ENCODE measurements around the gene KIAA1549. TPM values are rescaled to one million over a fixed set of nuclear protein-coding genes. Genes with fewer than 3 reads are reported as not detected.
"Not testable (repeated sequence)": the region's sequence is repeated elsewhere in the genome, so short reads cannot be mapped to it uniquely, and the experiment has no call there.

Gene KIAA1549
- total RNA-seq, 1 donor from 2014 or later: 8.7 TPM

DNA sequence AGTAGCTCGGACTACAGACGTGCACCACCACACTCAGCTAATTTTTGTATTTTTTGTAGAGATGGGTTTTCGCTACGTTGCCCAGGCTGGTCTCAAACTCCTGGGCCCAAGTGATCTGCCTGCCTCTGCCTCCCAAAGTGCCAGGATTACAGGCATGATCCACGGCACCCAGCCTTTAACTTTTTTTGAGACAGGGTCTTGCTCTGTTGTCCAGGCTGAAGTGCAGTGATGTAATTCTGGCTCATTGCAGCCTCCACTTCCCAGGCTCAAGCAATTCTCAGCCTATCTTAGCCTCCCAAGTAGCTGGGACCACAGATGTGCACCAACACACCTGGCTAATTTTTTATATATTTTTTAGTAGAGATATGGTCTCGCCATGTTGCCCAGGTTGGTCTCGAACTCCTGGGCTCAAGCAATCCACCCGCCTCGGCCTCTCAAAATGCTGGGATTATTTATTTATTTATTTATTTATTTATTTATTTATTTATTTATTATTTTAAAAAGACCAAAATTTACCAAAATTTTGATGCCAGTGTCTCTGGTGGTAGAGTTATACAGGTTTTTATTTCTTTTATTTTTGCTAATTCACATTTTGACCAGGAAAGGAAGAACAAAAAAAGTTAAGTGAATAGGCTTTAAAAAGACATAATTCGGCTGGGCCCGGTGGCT, 158.2 kb downstream of the KIAA1549 start:
- DNase-seq (ENCODE audit: extremely low read depth, low read depth, low spot score): no peak

DNA sequence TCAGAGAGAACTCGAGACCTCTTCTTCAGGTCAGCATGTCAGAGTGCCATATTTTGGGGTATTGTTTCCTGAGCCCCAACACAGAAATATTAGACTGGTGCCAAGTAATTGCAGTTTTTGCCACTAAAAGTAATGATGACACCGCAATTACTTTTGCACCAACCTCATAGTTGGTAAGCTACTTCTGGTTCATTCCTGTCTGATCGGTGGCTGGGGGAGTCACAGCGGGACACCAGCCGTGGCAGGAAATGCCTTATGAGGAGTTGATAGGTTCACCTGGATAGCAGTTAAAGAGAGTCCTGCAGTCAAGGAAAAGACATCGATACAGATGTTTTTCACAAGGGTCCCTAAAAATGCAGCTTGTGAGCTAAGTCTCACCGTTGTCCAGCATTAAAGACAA, 159.3 kb downstream of the KIAA1549 start:
- DNase-seq (ENCODE audit: extremely low read depth, low read depth, low spot score): no peak

DNA sequence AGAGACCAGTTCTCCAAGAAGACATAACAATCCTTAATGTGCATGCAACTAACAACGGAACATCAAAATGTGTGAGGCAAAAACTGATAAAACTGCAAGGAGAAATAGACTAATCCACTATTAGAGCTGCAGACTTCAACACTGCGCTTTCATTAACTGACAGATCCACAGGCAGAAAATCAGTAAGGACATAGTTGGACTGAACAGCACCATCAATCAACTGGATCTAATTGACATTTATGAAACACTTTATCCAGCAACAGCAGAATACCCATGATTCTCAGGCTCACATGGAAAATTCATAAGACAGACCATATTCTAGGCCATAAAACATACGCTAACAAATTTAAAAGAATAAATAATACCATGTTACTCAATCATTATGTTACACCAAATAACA, 161.6 kb downstream of the KIAA1549 start:
- DNase-seq (ENCODE audit: extremely low read depth, low read depth, low spot score): no peak

DNA sequence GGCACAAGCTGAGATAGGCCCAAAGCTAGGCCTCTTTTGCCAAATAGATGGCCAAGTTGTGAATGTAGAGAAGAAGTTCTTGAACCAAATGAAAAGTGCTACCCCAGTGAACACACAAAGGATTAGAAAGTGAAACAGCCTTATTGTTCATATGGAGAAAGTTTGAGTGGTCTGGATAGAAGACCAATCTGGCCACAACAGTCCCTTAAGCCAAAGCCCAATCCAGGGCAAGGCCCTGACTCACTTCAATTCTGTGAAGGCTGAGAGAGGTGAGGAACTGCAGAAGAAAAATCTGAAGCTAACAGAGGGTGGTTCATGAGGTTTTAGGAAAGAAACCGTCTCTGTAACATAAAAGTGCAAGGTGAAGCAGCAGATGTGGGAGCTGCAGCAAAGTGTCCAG, 164.5 kb downstream of the KIAA1549 start:
- DNase-seq (ENCODE audit: extremely low read depth, low read depth, low spot score): no peak

DNA sequence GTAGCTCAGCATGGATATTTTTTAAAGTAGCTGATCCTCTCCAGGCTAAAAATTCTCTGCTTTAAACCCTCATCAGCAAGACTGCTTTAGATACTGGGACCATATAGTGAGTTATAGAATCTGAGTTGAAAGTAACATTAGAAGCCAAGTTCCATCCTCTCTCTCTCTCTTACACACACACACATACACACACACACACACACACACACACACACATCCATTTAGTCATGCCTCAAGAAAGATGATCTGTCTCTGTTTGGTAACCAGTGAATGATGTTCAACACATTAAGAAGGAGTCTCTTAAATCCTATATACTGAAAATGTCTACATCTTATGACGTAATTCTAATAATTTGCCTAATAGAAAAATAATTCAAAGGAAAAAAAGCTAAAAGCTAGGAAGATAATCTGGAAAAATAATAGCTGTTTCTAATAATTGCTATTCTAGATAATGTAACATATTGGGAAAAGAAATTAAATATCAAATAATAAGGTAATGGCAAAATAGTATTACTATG, 166.3 kb downstream of the KIAA1549 start:
- DNase-seq (ENCODE audit: extremely low read depth, low read depth, low spot score): no peak

DNA sequence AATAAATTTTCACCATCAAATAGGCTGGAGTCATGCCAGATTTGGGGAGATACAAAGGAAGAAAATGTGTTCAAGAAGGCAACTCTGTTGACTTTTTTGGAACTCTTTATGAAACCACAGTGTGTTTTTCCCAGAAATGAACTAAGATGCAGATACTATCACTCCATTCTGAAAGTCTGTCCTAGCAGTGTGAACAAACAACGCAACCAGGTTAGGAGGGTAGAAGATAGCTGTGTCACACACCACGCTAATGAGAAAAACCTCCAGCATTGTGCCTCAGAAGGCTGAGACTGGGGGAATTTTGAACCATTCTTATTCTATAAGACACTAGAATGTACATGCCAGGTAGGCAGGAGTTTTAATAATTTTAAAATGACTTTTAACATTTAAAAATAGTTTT, 167.2 kb downstream of the KIAA1549 start:
- DNase-seq (ENCODE audit: extremely low read depth, low read depth, low spot score): no peak

DNA sequence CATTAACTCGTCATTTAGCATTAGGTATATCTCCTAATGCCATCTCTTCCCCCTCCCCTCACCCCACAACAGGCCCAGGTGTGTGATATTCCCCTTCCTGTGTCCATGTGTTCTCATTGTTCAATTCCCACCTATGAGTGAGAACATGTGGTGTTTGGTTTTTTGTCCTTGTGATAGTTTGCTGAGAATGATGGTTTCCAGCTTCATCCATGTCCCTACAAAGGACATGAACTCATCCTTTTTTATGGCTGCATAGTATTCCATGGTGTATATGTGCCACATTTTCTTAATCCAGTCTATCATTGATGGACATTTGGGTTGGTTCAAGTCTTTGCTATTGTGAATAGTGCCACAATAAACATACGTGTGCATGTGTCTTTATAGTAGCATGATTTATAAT, 169.9 kb downstream of the KIAA1549 start:
- DNase-seq (ENCODE audit: extremely low read depth, low read depth, low spot score): not testable (repeated sequence)

DNA sequence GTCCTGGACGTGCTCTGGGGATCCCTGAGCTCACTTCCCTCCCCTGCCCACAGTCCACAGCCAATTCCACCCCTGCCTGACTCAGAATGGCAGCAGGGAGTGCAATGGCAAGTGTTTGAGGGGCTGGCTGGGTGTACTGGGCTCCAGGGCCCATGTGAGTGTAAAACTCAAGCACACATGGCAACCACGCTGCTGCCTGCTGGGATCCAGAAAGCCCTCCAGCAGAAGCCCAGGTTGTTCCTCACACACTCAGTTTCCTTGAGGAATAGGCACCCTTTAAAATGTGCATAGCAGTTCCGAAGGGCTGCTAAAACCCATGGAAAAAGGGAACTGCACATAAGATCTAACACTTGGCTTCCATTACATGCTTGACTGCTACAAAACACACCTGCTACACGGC, 171.8 kb downstream of the KIAA1549 start:
- no peak for DNase-seq (ENCODE audit: extremely low read depth, low read depth, low spot score)

DNA sequence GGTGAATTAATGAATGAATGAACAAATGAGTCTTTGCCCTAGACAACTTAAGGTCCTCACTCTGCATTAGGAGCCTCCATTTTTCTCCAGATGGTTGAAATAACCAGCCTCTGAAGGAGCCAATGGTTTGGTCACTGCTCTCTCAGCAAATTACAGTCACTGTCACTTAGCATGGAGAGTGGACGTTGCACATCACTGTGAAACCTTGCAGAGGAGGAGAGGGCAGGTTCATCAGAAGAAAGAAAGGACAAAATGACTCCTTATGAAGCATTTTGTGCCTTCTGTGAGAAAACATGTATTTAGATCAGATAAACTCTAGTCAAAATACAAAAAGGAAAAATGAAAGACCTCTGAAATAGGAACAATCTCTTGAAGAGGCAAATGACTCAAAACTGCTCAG, 176.6 kb downstream of the KIAA1549 start:
- DNase-seq (ENCODE audit: extremely low read depth, low read depth, low spot score): no peak

DNA sequence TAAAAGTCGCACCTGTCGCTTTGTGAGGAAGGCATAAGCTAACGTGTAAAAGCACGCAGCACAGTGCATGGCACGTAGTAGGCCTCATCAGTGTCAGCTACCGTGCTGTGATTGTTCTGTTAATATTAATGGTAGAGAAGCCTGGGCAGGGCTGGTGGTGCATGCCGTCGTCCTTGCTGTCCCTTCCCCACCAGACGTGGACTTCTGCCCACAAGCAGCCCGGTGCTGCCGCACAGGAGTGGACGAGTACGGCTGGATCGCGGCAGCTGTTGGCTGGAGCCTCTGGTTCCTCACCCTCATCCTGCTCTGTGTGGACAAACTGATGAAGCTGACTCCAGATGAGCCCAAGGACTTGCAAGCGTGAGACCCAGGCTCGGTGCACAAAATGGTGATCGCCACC, 178.5 kb downstream of the KIAA1549 start:
- no peak for DNase-seq (ENCODE audit: extremely low read depth, low read depth, low spot score)

DNA sequence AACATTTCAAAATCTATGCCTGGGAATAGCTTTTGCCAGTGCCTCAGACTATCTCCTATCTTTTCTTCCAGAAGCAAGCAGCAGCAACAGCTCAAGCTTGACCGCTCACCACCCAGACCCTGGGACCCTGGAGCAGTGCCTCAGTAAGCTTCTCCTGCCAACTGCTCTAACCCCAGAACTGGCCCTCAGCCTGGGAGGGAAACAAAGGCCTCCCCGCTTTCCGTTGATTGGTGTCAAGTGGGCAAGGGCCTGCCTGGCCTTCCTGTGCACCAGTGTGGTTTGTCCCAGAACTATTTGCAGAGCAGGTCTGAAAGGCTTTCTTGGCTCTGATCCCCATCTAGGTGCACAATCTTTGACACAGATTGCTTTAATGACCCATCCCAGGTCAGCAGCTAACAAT, 179.9 kb downstream of the KIAA1549 start:
- no peak for DNase-seq (ENCODE audit: extremely low read depth, low read depth, low spot score)

DNA sequence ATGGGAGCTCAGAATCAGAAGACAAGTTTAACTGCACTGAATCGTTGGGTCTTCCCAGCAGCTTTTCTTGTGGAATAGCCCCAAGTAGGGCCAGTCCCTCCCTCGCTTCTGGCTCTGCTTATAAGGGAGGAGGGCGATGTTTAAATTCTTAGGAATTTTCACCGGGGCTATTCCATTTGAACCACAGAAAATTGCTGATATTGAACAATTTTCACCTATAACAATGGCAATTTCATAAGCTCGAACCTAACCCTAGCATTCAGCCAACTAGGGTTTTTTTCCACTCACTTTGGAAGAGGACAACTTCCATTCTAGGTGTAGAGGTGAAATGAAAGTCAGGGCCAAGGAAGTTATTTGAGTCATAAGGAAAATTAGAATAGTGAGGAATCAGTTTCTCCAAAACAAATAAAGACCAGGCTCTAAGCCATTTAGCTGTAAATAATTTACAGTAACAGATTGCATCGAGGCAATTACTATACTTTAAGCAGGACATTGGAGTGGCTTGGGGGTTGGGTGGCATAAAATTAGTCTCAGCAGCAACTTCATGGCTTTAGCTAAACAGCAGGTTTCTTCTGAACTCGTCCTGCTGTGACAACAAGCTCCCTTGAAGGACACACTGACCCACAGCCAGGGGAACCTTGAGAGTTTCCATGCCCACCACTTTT, 181.7 kb downstream of the KIAA1549 start:
- DNase-seq (ENCODE audit: extremely low read depth, low read depth, low spot score): no peak

DNA sequence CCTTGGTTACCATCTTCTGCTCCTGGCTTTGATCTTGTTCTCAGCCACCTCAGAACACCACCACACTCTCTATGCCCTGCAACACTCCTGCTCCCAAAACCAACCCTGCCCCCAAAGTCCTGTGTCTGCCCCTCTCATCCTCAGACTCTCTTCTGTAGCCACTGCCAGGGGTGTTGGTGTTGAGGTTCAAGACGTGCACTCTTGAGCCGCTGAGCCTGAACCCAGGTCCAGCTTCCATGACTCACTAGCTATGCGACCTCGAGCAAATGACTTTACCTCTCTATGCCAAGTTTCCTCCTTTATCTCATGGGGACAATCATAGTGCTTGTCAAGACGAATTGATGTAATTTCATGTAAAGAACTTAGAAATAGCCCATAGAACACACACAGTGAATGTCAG, 182.4 kb downstream of the KIAA1549 start:
- DNase-seq (ENCODE audit: extremely low read depth, low read depth, low spot score): no peak

DNA sequence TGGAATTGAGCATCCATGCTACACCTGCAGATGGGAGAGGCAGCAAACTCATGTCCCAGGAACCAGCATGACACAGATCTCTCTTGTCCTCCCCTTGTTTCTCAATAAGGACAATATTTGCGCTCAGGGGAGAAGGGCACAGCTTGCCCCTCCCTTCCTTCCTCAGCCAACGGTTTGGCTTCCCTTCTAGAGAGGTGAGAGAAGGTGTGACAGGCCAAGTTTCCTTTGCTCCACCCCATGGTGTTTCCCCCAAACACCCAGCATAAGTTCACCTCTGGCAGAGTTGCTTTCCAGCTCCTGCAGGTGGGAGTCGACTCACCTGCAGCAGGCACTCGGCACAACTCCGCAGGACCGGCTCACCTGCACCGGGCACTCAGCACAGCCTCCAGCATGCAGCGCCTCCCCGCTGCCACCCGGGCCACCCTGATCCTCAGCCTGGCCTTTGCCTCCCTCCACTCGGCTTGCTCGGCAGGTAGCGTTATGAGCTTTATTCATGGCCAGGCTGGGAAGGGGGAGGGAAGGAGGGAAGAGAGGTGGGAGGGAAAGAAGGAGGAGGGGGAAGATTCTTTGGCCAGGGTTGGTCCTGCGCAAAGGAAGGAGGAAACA, 183.4 kb downstream of the KIAA1549 start, which contains the start of the genes ATP6V0A4 and TMEM213:
Gene ATP6V0A4 (minus strand): TSS at position 482 of the 606 bp plus-strand sequence. CDS start 26,949 bp downstream, outside the sequence.
Gene TMEM213 (plus strand): TSS at position 280 of the 606 bp plus-strand sequence. CDS start 111 bp downstream, at position 391.
- no peak for DNase-seq (ENCODE audit: extremely low read depth, low read depth, low spot score)

DNA sequence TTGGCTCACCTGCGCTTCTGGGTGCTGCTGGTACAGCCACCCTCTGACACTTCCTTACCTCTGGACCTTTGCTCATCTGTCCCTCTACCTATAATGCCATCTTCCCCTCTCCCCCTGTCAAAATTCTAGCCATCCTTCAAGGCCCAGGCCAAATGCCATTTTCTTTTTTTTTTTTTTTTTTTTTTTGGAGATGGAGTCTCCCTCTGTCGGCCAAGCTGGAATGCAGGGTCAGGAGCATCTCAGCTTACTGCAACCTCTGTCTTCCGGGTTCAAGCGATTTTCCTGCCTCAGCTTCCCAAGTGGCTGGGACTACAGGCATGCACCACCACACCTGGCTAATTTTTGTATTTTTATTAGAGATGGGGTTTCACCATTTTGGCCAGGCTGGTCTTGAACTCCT, 184.1 kb downstream of the KIAA1549 start:
- DNase-seq (ENCODE audit: extremely low read depth, low read depth, low spot score): not testable (repeated sequence)

DNA sequence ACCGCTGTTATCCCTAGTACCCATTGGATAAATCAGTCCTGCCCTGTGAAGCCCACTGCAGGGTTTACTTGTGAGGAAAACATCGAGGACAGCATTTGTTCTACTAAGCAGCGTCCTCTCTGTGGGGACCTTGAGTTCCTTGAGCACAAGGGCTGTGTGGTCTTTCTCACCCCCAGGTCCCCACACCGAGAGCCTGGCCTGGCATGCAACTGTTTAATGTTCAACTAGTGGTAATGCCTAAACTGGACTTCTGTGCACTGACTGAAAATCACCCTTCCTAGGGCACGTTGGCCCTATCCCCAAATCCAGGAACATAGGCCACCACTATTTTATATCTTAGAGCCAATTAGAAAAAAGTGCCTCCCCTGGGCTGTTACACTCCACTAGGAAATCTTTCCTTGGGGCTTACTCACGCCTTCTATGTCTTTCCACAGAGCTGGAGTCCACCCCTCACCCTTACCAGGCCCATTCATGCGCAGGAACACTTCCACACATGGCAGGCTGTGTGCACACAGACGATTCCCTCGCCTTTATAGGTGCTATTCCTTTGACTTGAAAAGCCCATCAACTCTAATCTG, 185.1 kb downstream of the KIAA1549 start:
- DNase-seq (ENCODE audit: extremely low read depth, low read depth, low spot score): no peak

DNA sequence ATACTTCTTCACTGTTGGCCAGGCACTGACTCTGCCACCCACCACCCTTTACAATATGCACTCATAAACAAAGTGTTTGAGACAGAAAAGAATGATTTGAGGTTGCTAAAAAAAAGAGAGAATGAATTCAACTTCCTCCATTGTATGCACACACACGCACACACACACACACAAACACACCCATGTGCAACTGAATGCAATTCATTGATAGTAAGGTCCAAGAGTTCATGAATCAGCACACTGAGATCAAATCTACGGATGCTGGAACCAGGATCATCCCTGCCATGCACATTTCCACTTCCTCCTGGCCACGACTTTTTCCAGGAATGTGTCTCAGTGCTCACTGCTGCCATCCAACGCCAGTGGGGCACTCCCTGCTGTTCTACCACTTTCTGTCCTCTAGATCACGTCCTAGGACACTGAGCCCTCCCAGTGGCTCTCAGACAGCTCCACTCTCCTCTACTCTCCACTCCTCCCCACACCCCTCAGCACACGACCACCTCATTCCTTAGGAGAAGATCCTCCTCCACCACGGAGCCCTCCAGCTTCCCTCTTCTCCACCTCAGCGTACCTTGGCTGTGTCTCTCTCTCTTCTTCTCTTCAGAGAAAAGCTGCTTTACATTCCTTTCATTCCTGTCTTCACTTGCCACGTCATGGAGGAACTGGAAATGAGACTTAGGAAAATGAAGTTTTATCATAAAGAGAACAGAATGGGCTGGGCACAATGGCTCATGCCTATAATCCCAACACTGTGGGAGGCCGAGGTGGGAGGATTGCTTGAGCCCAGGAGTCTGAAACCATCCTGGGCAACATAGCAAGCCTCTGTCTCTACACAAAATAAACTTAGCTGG, 195.4 kb downstream of the KIAA1549 start:
- no peak for DNase-seq (ENCODE audit: extremely low read depth, low read depth, low spot score)

DNA sequence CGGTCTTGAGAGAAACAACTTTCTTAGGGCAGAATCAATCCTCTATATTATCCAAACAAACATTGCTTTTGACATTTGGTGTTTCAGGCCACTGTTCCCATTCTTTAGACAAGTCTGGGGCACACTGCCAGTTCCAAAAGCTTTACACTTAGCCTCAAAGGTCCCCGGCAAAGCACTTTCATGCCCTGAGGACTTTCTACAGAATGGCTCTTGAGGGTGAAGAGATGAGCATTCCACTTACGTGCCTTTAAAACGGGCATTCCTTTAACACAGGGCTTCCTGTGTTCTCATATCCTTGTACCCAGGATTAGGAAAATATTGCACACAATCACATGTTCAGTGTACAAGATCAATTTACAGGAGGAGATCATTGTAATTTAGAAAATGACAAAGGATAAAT, 196.5 kb downstream of the KIAA1549 start:
- peak; percentile 4 for DNase-seq (ENCODE audit: extremely low read depth, low read depth, low spot score)

Measured in glomerular endothelial cell (primary cell).